ENCODE data around the gene DNAJC27. TPM values are rescaled to one million over a fixed set of nuclear protein-coding genes. Genes with fewer than 3 reads are reported as not detected.

Gene DNAJC27
- 1.5 and 4.1 TPM in 2 replicates for total RNA-seq

DNA sequence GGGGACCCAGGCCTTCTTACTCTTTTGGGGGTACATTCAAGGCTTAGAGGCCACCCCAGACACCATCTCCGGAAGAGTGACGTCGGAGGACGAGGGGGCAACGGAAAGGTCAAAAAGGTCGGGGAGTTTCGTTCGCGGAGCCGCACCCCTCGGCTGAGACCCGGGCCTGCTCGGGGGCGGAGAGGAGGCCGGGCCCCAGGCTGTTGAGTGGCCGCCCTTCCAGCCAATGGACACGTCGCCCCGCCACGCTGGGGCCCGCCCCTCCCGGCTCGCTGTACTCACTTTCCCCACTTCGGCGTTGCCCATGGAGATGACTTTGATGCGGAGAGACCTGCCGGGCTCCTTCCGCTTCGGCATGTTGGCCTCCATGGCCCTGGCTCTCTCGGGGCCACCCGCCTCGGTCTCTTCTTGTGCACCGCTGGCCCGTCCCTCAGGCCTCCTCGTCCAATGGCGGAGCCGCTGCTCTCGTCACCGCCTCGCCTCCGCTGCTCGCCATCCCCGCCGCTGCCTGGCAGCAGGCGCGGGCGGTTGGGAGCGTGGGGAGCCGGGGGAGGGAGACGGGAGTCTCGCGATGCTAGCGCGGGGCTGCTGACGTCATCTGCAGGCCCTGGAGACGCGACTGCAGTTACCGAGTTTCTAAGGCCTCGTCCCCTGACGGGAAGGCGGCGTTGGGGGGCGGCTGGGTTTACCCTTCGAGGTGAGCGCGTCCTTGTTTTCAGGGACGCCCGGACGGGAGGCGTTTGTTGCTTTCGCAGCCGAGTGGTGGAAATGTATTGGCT lies at the start of gene DNAJC27:
Gene DNAJC27 (minus strand): TSS at position 420 of the 779 bp plus-strand sequence. CDS start 51 bp downstream, at position 369.

DNA sequence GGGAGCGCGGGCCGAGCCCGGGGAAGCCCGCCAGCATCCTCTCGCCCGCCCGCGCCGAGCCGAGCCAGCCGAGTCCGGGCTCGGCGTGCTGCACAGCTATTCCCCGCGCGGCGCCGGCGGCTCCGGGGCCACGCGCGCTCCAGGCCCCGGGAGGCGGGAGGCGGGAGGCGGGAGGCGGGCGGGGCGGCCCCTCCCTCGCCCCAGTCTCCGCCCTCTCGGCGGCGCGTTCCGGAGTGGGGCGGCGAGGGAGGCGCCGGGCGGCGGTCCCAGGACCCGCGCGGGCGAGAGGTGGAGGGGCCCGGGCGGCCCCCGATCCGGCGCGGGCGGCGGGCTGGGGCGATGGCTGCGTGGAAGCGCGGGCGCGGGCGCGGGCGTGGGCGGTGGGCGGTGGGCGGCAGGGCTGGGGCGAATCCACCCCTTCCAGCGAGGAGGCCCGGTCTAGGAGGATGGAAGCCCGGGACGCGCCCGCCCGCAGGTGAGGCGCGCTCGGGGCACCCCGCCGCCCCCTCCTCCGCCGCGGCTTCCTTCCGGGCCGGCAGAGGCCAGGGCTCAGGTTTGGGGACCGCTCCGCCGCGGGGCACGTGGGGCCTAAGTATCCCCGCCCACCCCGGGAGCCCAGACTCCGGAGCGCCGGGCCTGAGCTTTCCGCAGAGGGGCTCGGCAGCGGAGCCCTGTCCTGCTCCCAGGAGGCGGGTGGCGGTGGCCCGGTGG lies 51.5 kb downstream of the DNAJC27 start, which contains the start of gene ADCY3:
Gene ADCY3 (minus strand): TSS at position 140 of the 711 bp plus-strand sequence. CDS start 1,250 bp downstream, outside the sequence.

Other genes with a start within 250 kb of the DNAJC27 start
- gene PTRHD1, start 178.6 kb downstream of the DNAJC27 start, total RNA-seq = 18.3 and 23.0 TPM in 2 replicates
- 0.85 and 2.2 TPM in 2 replicates for gene CENPO, start 178.5 kb downstream of the DNAJC27 start, total RNA-seq
- 35.7 and 46.5 TPM in 2 replicates for gene ADCY3, start 51.7 kb downstream of the DNAJC27 start, total RNA-seq
- under 0.01 TPM in 1 of 2 replicates, not detected in the other for gene EFR3B, start 70.1 kb upstream of the DNAJC27 start, total RNA-seq
- 0.72 TPM in 1 of 2 replicates, not detected in the other for gene POMC, start 196.6 kb upstream of the DNAJC27 start, total RNA-seq